ENCODE results near the gene ADGRB3. TPM values are rescaled to one million over a fixed set of nuclear protein-coding genes. Genes with fewer than 3 reads are reported as not detected.

The ADGRB3 gene
- total and polyA plus RNA-seq, 2 donors (not counting 1 experiment from before 2014, with no cell fraction given) = not detected

DNA sequence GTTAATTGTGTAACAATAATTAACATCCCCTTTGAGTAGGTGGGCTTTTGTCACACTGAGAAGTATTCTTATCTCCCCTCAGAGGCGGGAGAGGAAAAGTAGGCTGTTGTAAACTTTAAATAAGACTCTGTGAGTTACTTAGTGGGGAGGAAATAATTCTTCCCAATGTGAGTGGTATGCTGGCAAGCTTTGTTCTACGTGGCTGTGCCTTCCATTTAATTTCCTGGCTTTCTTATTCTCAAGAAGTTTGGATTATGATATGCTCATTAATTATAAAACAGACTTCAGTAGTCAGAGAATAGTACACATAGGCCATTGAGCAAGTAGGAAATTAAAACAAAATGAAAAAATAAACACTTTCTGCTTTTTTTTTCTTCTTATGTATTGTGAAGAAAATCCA is 19.1 kb downstream of the ADGRB3 start:
- Histone ChIP-seq H3K36me3 (replicated peaks in 1 of 2; ENCODE audit: control extremely low read depth in 1 of 2, control insufficient read depth in 1 of 2, extremely low read depth in 1 of 2, insufficient read depth in 2 of 2, low read length in 1 of 2) (no peaks in the 10 kb centered on the region), H3K4me1 (ENCODE audit: control insufficient read depth in 2 of 2, insufficient read depth in 2 of 2, low read length in 2 of 2) (no peaks in the 10 kb centered on the region), H2AFZ (ENCODE audit: insufficient read depth, low read depth, low read length, poor library complexity, severe bottlenecking) (no peak overlapping the region), H3K27ac (ENCODE audit: low read length in 2 of 2) (no peak overlapping the region), H3K4me2 (replicated peaks; ENCODE audit: low read depth, low read length, poor library complexity, severe bottlenecking) (no peak overlapping the region), H3K27me3 (replicated peaks in 1 of 4; ENCODE audit: control extremely low read depth in 1 of 4, control insufficient read depth in 3 of 4, insufficient read depth in 4 of 4, low read length in 3 of 4) (no peaks in the 10 kb centered on the region), H3K79me2 (ENCODE audit: control insufficient read depth, insufficient read depth, low read length) (no peaks in the 10 kb centered on the region), H3K4me3 (ENCODE audit: control extremely low read depth in 1 of 5, extremely low read depth in 1 of 5, insufficient read depth in 1 of 5, low read depth in 2 of 5, low read length in 4 of 5) (no peak overlapping the region), H4K20me1 (ENCODE audit: control insufficient read depth, insufficient read depth, low read length, poor library complexity, severe bottlenecking) (no peaks in the 10 kb centered on the region), H3K9ac (ENCODE audit: low read length) (no peak overlapping the region), H3K9me3 (ENCODE audit: control extremely low read depth in 1 of 3, control insufficient read depth in 2 of 3, insufficient read depth in 1 of 3, low read length in 2 of 3) (no peaks in the 10 kb centered on the region)
- Mint-ChIP-seq H3K4me3 (no peak overlapping the region), H3K9me3 (ENCODE audit: insufficient read depth) (no peaks in the 10 kb centered on the region), H3K4me1 (no peaks in the 10 kb centered on the region), H3K27ac (no peak overlapping the region), H3K27me3 (no peaks in the 10 kb centered on the region)
- ChIA-PET POLR2A (no interaction called here), CTCF (no interaction called here)
- intact Hi-C loops (cut with micrococcal nuclease) = no loop called here
- no CpG with 5 or more reads among the region's 2 CpGs for WGBS (ENCODE audit: insufficient coverage)
- ATAC-seq (ENCODE audit: low read depth) (no peak), DNase-seq (no peak)
- no peak for TF ChIP-seq EZH2 (IDR thresholded peaks at IDR 0.05; ENCODE audit: borderline replicate concordance, insufficient read depth, low read depth, low read length, poor library complexity, severe bottlenecking)
- TF ChIP-seq, protein P1, sequence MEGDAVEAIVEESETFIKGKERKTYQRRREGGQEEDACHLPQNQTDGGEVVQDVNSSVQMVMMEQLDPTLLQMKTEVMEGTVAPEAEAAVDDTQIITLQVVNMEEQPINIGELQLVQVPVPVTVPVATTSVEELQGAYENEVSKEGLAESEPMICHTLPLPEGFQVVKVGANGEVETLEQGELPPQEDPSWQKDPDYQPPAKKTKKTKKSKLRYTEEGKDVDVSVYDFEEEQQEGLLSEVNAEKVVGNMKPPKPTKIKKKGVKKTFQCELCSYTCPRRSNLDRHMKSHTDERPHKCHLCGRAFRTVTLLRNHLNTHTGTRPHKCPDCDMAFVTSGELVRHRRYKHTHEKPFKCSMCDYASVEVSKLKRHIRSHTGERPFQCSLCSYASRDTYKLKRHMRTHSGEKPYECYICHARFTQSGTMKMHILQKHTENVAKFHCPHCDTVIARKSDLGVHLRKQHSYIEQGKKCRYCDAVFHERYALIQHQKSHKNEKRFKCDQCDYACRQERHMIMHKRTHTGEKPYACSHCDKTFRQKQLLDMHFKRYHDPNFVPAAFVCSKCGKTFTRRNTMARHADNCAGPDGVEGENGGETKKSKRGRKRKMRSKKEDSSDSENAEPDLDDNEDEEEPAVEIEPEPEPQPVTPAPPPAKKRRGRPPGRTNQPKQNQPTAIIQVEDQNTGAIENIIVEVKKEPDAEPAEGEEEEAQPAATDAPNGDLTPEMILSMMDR (IDR thresholded peaks at IDR 0.05) = no peak

DNA sequence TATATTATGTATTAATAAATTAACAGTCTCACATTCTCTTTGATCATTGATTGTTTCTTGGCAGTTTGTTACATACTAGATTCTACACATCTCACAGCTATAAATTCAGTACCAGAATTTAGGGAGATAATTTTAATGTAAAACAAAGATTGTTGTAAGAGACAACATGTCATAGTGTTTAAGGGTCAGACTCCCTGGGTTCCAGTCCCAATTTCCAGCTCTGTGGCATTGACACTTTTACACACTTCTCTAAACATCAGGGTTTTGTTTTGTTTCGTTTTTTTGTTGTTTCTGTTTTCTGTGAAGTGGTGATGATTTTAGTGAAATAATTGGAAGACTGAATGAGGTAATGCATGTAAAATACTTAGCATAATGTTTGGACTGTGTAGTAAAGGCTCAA is 19.9 kb downstream of the ADGRB3 start:
- intact Hi-C loops (cut with micrococcal nuclease) = no loop called here
- H3K27me3 Mint-ChIP-seq = no peaks in the 10 kb centered on the region
- ChIA-PET CTCF (no interaction called here), POLR2A (no interaction called here)
- H3K27ac ChIP-seq (ENCODE audit: low read length in 2 of 2) = no peak overlapping the region
- no CpG with 5 or more reads among the region's 1 CpG for whole genome bisulfite sequencing (ENCODE audit: insufficient coverage)
- H3K9ac ChIP-seq (ENCODE audit: low read length) = no peak overlapping the region
- ATAC-seq (ENCODE audit: low read depth) (no peak), DNase-seq (no peak)
- H3K4me3 ChIP-seq (ENCODE audit: control extremely low read depth in 1 of 5, extremely low read depth in 1 of 5, insufficient read depth in 1 of 5, low read depth in 2 of 5, low read length in 4 of 5) = no peak overlapping the region
- H3K4me1 ChIP-seq (ENCODE audit: control insufficient read depth in 2 of 2, insufficient read depth in 2 of 2, low read length in 2 of 2) = no peaks in the 10 kb centered on the region
- TF ChIP-seq EZH2 (IDR thresholded peaks at IDR 0.05; ENCODE audit: borderline replicate concordance, insufficient read depth, low read depth, low read length, poor library complexity, severe bottlenecking) = no peak
- TF ChIP-seq, protein P1 (IDR thresholded peaks at IDR 0.05) = no peak
- H3K4me2 ChIP-seq (replicated peaks; ENCODE audit: low read depth, low read length, poor library complexity, severe bottlenecking) = no peak overlapping the region
- no peaks in the 10 kb centered on the region for H3K79me2 ChIP-seq (ENCODE audit: control insufficient read depth, insufficient read depth, low read length)
- H4K20me1 ChIP-seq (ENCODE audit: control insufficient read depth, insufficient read depth, low read length, poor library complexity, severe bottlenecking) = no peaks in the 10 kb centered on the region
- H2AFZ ChIP-seq (ENCODE audit: insufficient read depth, low read depth, low read length, poor library complexity, severe bottlenecking) = no peak overlapping the region
- no peaks in the 10 kb centered on the region for H3K4me1 Mint-ChIP-seq
- H3K4me3 Mint-ChIP-seq = no peak overlapping the region
- no peaks in the 10 kb centered on the region for H3K27me3 ChIP-seq (replicated peaks in 1 of 4; ENCODE audit: control extremely low read depth in 1 of 4, control insufficient read depth in 3 of 4, insufficient read depth in 4 of 4, low read length in 3 of 4)
- no peak overlapping the region for H3K27ac Mint-ChIP-seq
- H3K36me3 ChIP-seq (replicated peaks in 1 of 2; ENCODE audit: control extremely low read depth in 1 of 2, control insufficient read depth in 1 of 2, extremely low read depth in 1 of 2, insufficient read depth in 2 of 2, low read length in 1 of 2) = no peaks in the 10 kb centered on the region
- H3K9me3 Mint-ChIP-seq (ENCODE audit: insufficient read depth) = no peaks in the 10 kb centered on the region
- H3K9me3 ChIP-seq (ENCODE audit: control extremely low read depth in 1 of 3, control insufficient read depth in 2 of 3, insufficient read depth in 1 of 3, low read length in 2 of 3) = no peaks in the 10 kb centered on the region
